Spleen (tissue), 11 donors: Measurements from ENCODE around the gene OR10AG1. TPM values are rescaled to one million over a fixed set of nuclear protein-coding genes. Genes with fewer than 3 reads are reported as not detected.

ENCODE experiments used
- DNase-seq: peaks from one replicate; pipeline ENCODE4 v3.0.0-alpha.2; 2020
- H3K27ac ChIP-seq, 8 donors: fragments of 200-600 bp; sonication (generic) in 7 of 8; 1 replicate in 4 of 8; 2 replicates in 4 of 8; pipeline versions ENCODE4 v1.5.0 to v1.8.0; 2016 to 2021; ENCODE audit warnings: inconsistent platforms in 4 of 8, mild to moderate bottlenecking in 4 of 8, moderate library complexity in 1 of 8
- H3K27me3 ChIP-seq, 7 donors: fragments of 200-600 bp; sonication (generic) in 6 of 7; replicated peaks in 1 of 7; 1 replicate in 4 of 7; 2 replicates in 3 of 7; pipeline versions ENCODE4 v1.5.0 to v1.8.0; 2016 to 2021; ENCODE audit warnings: inconsistent platforms in 3 of 7, mild to moderate bottlenecking in 1 of 7
- H3K36me3 ChIP-seq, 6 donors: fragments of 200-600 bp; sonication (generic) in 5 of 6; 1 replicate in 4 of 6; 2 replicates in 2 of 6; pipeline versions ENCODE4 v1.5.0 to v1.8.0; 2016 to 2021; ENCODE audit warnings: inconsistent platforms in 2 of 6
- H3K4me1 ChIP-seq, 6 donors: fragments of 200-600 bp; sonication (generic) in 5 of 6; 1 replicate in 3 of 6; 2 replicates in 3 of 6; pipeline versions ENCODE4 v1.5.0 to v1.8.0; 2016 to 2021; ENCODE audit warnings: inconsistent platforms in 3 of 6
- H3K4me3 ChIP-seq, 8 donors: fragments of 200-600 bp; sonication (generic) in 7 of 8; 1 replicate in 4 of 8; 2 replicates in 4 of 8; pipeline versions ENCODE4 v1.5.0 to v1.8.0; 2016 to 2021; ENCODE audit warnings: inconsistent platforms in 4 of 8, mild to moderate bottlenecking in 4 of 8, moderate library complexity in 2 of 8
- H3K9me3 ChIP-seq, 8 donors: fragments of 200-600 bp; sonication (generic) in 7 of 8; 1 replicate in 4 of 8; 2 replicates in 4 of 8; pipeline versions ENCODE4 v1.5.0 to v1.8.0; 2016 to 2021; ENCODE audit warnings: inconsistent platforms in 4 of 8
- CTCF ChIP-seq, 11 experiments: fragments of 200-600 bp in 7 of 11; fragments of 450-650 bp in 4 of 11; sonication (generic) in 4 of 11; IDR thresholded peaks in 8 of 11; conservative IDR thresholded peaks in 3 of 11; 1 replicate in 7 of 11; 2 replicates in 4 of 11; pipeline versions ENCODE4 v1.4.0 to v1.8.0; 2016 to 2021; ENCODE audit warnings: antibody characterized with exemption in 11 of 11, inconsistent platforms in 4 of 11, mild to moderate bottlenecking in 1 of 11
- POLR2A ChIP-seq, 3 donors: fragments of 450-650 bp; IDR thresholded peaks; one replicate each; pipeline ENCODE4 v1.5.1; 2017; ENCODE audit warnings: antibody characterized with exemption in 3 of 3, mild to moderate bottlenecking in 1 of 3
- POLR2AphosphoS5 ChIP-seq, 3 donors: sonication (generic); formaldehyde crosslinking; IDR thresholded peaks; one replicate each; pipeline ENCODE4 v1.5.1; 2017; ENCODE audit warnings: antibody characterized with exemption in 3 of 3
- WGBS, 5 donors: extraction: QIAGEN DNeasy Blood & Tissue Kit in 3 of 5; methylation state at CpG; one replicate each; pipeline versions ENCODE4 v1.1.5 to v1.1.7; 2013 to 2018; 5-methylcytosine and 5-hydroxymethylcytosine counted together
- intact Hi-C: fragments of 100-400 bp; cut with DNase I; formaldehyde crosslinking; loops from one replicate; pipeline ENCODE4 v1.15.0; 2023; ENCODE audit warnings: low total_unique reads
- polyA plus RNA-seq, 3 donors: library from polyadenylated mRNA; stranded (reverse); fragments of 200-250 nt; gene quantifications; one replicate each; pipeline ENCODE4 v1.2.1, GENCODE V29; 2013
- total RNA-seq, 7 donors: library from RNA; depleted of rRNA in 3 of 7; stranded (reverse); fragments of >200 nt in 3 of 7; fragmentation: NEBNext Ultra II Directional in 4 of 7; extraction: Animal tissue kit (Norgen Biotek cat#: 25700) in 4 of 7; gene quantifications; one replicate each; pipeline versions ENCODE4 v1.1.0 to v1.2.1, GENCODE V29; 2016 to 2021
- donor health status: healthy with polysubstance abuse.
- donor health status: DM: no; HTN: no; CAD: no; lungs with moderate emphysema.
- donor health status: DM: no; HTN: no; CAD: no.
- donor health status: Bipolar disorder and iron deficiency.
- donor health status: healthy.
- donor health status: DM: no; HTN: no; CAD: no.
- donor health status: DM: yes; HTN: yes; CAD: no.

OR10AG1 gene
- total and polyA plus RNA-seq, 10 donors, result not detected

DNA sequence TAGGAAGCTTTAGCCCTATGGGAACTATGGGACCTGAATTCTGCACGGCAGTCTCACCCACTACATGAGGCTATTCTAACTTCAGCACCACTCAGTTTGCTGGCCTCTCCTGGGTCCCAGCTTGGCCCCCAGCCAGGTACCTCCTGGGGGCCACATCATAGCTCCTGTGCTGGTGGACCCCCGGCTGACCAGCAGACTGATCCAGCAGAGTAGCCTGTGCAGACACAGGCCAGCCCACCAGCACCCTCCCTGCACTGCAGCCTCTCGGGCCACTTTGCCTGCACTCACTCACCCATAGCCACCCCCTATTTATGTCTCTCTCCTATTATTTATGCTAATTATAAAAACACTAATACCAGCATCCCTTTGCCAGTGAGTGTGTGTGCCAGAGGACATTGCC, 1.2 kb upstream of the OR10AG1 start:
- intact Hi-C loops, result no loop called here
- no peaks in the 10 kb centered on the region for H3K36me3 ChIP-seq
- WGBS, 5 donors, result 77 to 90% (median 88%) methylated on average over 2 to 3 of the region's 3 CpGs

DNA sequence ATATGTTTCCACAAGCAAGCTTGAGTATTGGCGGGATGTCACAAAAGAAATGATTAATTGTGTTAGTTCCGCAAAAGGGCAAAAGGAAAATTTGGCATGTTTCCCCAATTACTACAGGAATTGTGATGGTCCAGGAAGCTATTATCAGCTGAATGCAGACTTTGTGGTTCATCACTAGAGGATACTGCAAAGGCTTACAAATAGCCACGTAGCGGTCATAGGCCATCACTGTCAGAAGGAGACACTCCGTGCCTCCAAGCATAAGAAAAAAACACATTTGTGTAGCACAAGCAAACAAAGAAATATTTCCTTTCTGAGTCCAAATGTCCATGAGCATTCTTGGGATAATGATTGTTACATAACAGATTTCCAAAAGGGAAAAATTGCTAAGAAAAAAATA, 1.8 kb downstream of the OR10AG1 start:
- no peak for DNase-seq
- no peak overlapping the region for H3K4me3 ChIP-seq
- no peaks in the 10 kb centered on the region for H3K4me1 ChIP-seq
- intact Hi-C loops, result no loop called here
- H3K27me3 ChIP-seq, result no peaks in the 10 kb centered on the region
- H3K9me3 ChIP-seq, result peaks cover 0 to 25% (median 7%) of the 10 kb centered on the region in 8 donors
- TF ChIP-seq POLR2AphosphoS5 (IDR thresholded peaks at IDR 0.05) (no peak), POLR2A (IDR thresholded peaks at IDR 0.05) (no peak), CTCF (IDR thresholded peaks at IDR 0.05 in 8 of 11, conservative IDR thresholded peaks at IDR 0.05 in 3 of 11) (no peak)
- no peak overlapping the region for H3K27ac ChIP-seq
- 76 to 83% (median 80%) methylated on average over 5 of the region's 5 CpGs for WGBS, 5 donors
- H3K36me3 ChIP-seq, result no peaks in the 10 kb centered on the region

More for the DNA sequence above, 1.2 kb upstream of the OR10AG1 start:
- Histone ChIP-seq H3K4me3 (no peak overlapping the region), H3K4me1 (no peaks in the 10 kb centered on the region), H3K9me3 (peaks cover 0 to 25% (median 7%) of the 10 kb centered on the region in 8 donors), H3K27me3 (no peaks in the 10 kb centered on the region), H3K27ac (no peak overlapping the region)
- TF ChIP-seq POLR2A (IDR thresholded peaks at IDR 0.05) (no peak), CTCF (IDR thresholded peaks at IDR 0.05 in 8 of 11, conservative IDR thresholded peaks at IDR 0.05 in 3 of 11) (no peak), POLR2AphosphoS5 (IDR thresholded peaks at IDR 0.05) (no peak)
- DNase-seq, result no peak

DNA sequence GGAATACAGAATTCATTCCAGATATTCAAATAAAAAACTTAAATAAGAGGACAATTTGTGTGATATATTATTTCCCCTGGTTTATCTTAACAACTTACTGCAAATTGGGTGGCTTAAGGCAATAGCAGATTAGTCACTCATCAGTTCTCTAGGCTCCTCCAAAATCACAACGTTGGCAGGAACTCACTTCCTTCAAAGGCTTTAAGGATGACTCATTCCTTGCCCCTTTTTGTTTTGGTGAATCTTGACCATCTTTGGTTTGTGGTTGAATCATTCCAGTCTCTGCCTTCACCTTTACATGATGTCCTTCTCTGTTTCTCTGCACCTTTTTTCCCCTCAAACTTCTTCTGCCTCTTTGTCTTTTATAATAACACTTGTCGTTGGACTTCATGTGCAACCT, 3.4 kb downstream of the OR10AG1 start:
- H3K36me3 ChIP-seq, result no peaks in the 10 kb centered on the region
- H3K9me3 ChIP-seq, result peaks cover 0 to 13% (median 5%) of the 10 kb centered on the region in 8 donors
- DNase-seq, result no peak
- 67 to 80% (median 71%) methylated on average over 2 of the region's 2 CpGs for WGBS, 5 donors
- H3K27ac ChIP-seq, result no peak overlapping the region
- H3K4me1 ChIP-seq, result no peaks in the 10 kb centered on the region
- intact Hi-C loops, result no loop called here
- no peak for TF ChIP-seq POLR2A (IDR thresholded peaks at IDR 0.05)
- H3K4me3 ChIP-seq, result no peak overlapping the region
- H3K27me3 ChIP-seq, result no peaks in the 10 kb centered on the region

DNA sequence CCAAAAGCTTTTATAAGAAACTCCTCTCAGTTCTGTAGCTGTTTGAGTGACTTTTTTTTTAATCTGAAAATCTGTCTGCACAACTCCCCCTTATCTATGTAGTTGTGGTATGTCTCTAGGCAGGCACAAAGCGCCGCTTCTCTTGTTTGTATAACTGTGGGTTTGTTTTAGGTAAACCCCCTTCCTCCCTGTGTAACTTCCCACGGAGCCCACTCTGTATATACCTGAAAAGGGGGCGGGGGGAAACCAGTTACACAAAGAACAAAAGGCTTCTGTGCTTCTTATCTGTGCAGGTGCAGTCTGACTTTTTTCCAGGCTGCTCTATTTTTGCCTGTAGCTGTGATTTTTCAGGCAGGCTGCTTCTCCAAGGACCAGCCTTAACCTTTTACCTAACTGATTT, 13.2 kb downstream of the OR10AG1 start:
- 67 to 79% (median 76%) methylated on average over 4 of the region's 4 CpGs for WGBS, 5 donors
- no peak overlapping the region for H3K27ac ChIP-seq
- intact Hi-C loops, result no loop called here
- TF ChIP-seq POLR2AphosphoS5 (IDR thresholded peaks at IDR 0.05) (no peak), POLR2A (IDR thresholded peaks at IDR 0.05) (no peak), CTCF (IDR thresholded peaks at IDR 0.05 in 8 of 11, conservative IDR thresholded peaks at IDR 0.05 in 3 of 11) (no peak)
- DNase-seq, result no peak
- peaks cover 0 to 3% (median 0%) of the 10 kb centered on the region in 8 donors for H3K9me3 ChIP-seq
- no peak overlapping the region for H3K4me3 ChIP-seq
- H3K27me3 ChIP-seq, result no peaks in the 10 kb centered on the region
- H3K4me1 ChIP-seq, result no peaks in the 10 kb centered on the region
- H3K36me3 ChIP-seq, result no peaks in the 10 kb centered on the region

DNA sequence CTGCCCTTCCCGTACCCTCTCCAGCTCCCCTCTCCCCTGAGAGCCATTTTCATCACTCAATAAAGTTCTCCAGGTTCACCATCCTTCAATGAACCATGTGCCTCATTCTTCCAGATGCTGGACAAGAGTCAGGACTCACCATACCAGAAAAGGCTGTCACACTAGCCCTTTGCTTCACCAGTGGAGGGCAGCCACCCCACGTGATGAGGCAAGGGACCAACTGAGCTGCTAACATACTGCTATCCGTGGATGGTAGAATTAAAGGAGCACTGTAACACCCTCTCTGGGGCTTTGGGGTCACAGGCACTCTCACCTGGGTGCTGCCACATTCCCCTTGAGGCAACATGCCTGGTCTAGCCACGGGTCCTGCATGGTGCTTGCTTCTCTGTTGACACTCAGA, 20.4 kb downstream of the OR10AG1 start:
- Histone ChIP-seq H3K4me1 (no peaks in the 10 kb centered on the region), H3K4me3 (no peak overlapping the region), H3K27me3 (no peaks in the 10 kb centered on the region), H3K27ac (no peak overlapping the region), H3K36me3 (no peaks in the 10 kb centered on the region), H3K9me3 (no peaks in the 10 kb centered on the region)
- no peak for DNase-seq
- no peak for TF ChIP-seq CTCF (IDR thresholded peaks at IDR 0.05 in 8 of 11, conservative IDR thresholded peaks at IDR 0.05 in 3 of 11)
- no peak for TF ChIP-seq POLR2AphosphoS5 (IDR thresholded peaks at IDR 0.05)
- TF ChIP-seq POLR2A (IDR thresholded peaks at IDR 0.05), result no peak
- intact Hi-C loops, result no loop called here
- 38 to 78% (median 63%) methylated on average over 3 to 4 of the region's 4 CpGs for WGBS, 5 donors
